ENCODE data around the gene PALD1.

DNA sequence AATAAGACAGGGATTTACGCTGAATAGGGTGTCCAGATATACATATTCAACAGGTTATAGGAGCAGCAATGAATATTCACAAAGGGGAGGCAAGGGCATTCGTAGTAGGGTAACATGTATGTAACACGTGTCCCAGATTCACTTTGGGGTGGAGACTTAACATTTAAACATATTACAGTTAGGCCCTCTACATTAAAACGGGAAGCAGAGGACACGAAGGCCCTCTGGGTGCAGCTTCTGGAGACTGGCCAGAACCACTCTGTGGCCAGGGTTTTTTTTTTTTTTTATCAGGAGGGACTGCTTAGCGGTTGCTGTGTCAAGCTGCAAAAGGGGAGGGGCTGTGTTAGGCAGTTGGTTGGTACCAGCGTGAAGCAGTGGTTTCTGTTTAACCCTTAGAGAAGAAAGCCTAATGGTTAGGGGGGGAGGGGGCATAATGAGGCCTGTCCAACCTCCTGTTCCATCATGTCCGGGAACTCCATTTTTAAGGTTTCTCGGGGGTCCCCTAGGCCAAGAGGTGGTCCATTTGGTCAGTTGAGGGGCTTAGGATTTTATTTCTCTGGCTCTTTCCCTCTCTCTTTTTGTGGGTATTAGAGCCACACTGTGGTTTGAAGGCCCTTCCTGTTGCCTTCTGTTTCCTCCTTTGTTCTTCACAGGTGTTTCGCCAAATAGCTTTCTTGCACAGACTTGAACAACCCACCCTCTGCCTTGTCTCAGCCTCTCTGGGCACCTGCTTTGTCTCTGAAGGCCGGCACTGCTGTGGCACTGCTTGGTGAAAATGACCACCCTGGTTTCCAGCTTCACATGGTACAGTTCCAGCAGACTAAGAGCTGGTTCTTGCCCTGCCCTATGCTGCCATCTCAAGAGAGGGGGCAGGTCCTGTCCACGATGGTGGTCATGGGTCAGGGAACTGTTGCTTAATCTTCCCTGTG is 97.6 kb downstream of the PALD1 start:
- no peak for TF ChIP-seq POLR2A (IDR thresholded peaks at IDR 0.05; ENCODE audit: low read length)
- no peak for TF ChIP-seq GATA1 (IDR thresholded peaks at IDR 0.05; ENCODE audit: low read depth, low read length)

Data from erythroblast (primary cell).